IMR-90 (cell line): ENCODE measurements around the gene CAMTA2. TPM values are rescaled to one million over a fixed set of nuclear protein-coding genes. Genes with fewer than 3 reads are reported as not detected.

Source experiments
- ATAC-seq: fragments of 200-7000 bp; cut with Tn5 transposase; 2 replicates; pipeline ENCODE4 v1.9.1; 2020; ENCODE audit warnings: low read depth, mild to moderate bottlenecking, moderate library complexity
- BruUV-seq: library from RNA; stranded (reverse); fragments of 400-500 nt; replicated peaks from 2 replicates; lab custom pipeline; 2021; lab: Mats Ljungman, UMichigan
- CTCF ChIA-PET: fragments of 300-600 bp; formaldehyde crosslinking; extraction: SDS; loops from one replicate; lab custom pipeline; 2021; ENCODE audit warnings: antibody characterized with exemption; lab: Yijun Ruan, JAX
- POLR2A ChIA-PET: fragments of 300-600 bp; sonication (Branson Sonifier 250); formaldehyde crosslinking; loops from one replicate; lab custom pipeline; 2022; ENCODE audit warnings: antibody characterized with exemption; ENCODE audit not compliant: unreplicated experiment; lab: Charles Lee
- DNase-seq: peaks from one replicate; pipeline ENCODE4 v3.0.0; 2013
- H2AFZ ChIP-seq: replicated peaks from 2 replicates; pipeline ENCODE3; 2013; ENCODE audit warnings: low read length, mild to moderate bottlenecking; ENCODE audit not compliant: poor library complexity
- H2AK5ac ChIP-seq: 2 replicates; pipeline ENCODE4 v1.6.1; 2013; ENCODE audit warnings: low read depth, low read length, inconsistent platforms
- H2AK9ac ChIP-seq: replicated peaks from 2 replicates; pipeline ENCODE3; 2013; ENCODE audit warnings: mild to moderate bottlenecking, low read depth, low read length, moderate library complexity; ENCODE audit not compliant: poor library complexity
- H2BK120ac ChIP-seq: 2 replicates; pipeline ENCODE4 v1.6.1; 2013; ENCODE audit warnings: low read depth, low read length, inconsistent platforms
- H2BK15ac ChIP-seq: 3 replicates; pipeline ENCODE4 v1.6.1; 2013; ENCODE audit warnings: low read depth, low read length, inconsistent platforms
- H2BK20ac ChIP-seq: 2 replicates; pipeline ENCODE4 v1.6.1; 2013; ENCODE audit warnings: low read depth, mild to moderate bottlenecking, inconsistent platforms, low read length, moderate library complexity
- H2BK5ac ChIP-seq: 2 replicates; pipeline ENCODE4 v1.6.1; 2013; ENCODE audit warnings: mild to moderate bottlenecking, low read depth, low read length, inconsistent platforms; ENCODE audit not compliant: poor library complexity, severe bottlenecking
- H3K14ac ChIP-seq: replicated peaks from 2 replicates; pipeline ENCODE4 v1.6.1; 2013; ENCODE audit warnings: low read depth, low read length, inconsistent platforms
- H3K18ac ChIP-seq: 2 replicates; pipeline ENCODE4 v1.6.1; 2013; ENCODE audit warnings: low read depth, low read length, control low read depth
- H3K23ac ChIP-seq: 2 replicates; pipeline ENCODE4 v1.6.1; 2013; ENCODE audit warnings: low read depth, low read length, inconsistent platforms
- H3K27ac ChIP-seq: 2 replicates; pipeline ENCODE4 v1.5.1; 2013; ENCODE audit warnings: mild to moderate bottlenecking, control low read depth, low read length; ENCODE audit not compliant: insufficient read depth
- H3K27me3 ChIP-seq: 2 replicates; pipeline ENCODE4 v1.6.1; 2013; ENCODE audit warnings: low read length; ENCODE audit not compliant: control insufficient read depth, insufficient read depth
- H3K36me3 ChIP-seq: 2 replicates; pipeline ENCODE4 v1.6.1; 2013; ENCODE audit warnings: low read length, mixed read lengths; ENCODE audit not compliant: control insufficient read depth, insufficient read depth
- H3K4ac ChIP-seq: 2 replicates; pipeline ENCODE4 v1.6.1; 2013; ENCODE audit warnings: low read depth, low read length, inconsistent platforms
- H3K4me1 ChIP-seq: 2 replicates; pipeline ENCODE4 v1.6.1; 2013; ENCODE audit warnings: low read length, mixed read lengths; ENCODE audit not compliant: control insufficient read depth, insufficient read depth
- H3K4me2 ChIP-seq: 2 replicates; pipeline ENCODE4 v1.6.1; 2013; ENCODE audit warnings: low read depth, mild to moderate bottlenecking, control low read depth, low read length, moderate library complexity
- H3K4me3 ChIP-seq: 2 replicates; pipeline ENCODE4 v1.5.1; 2013; ENCODE audit warnings: low read depth, mild to moderate bottlenecking, control low read depth, low read length, moderate library complexity; ENCODE audit not compliant: insufficient read depth
- H3K56ac ChIP-seq: 2 replicates; pipeline ENCODE4 v1.6.1; 2013; ENCODE audit warnings: low read length, inconsistent platforms; ENCODE audit not compliant: insufficient read depth; ENCODE audit errors: extremely low read depth
- H3K79me1 ChIP-seq, 2 experiments: 2 replicates each; pipeline ENCODE4 v1.6.1; 2013; ENCODE audit warnings: low read length in 2 of 2, inconsistent platforms in 1 of 2, low read depth in 1 of 2
- H3K9ac ChIP-seq: 2 replicates; pipeline ENCODE4 v1.6.1; 2013; ENCODE audit warnings: low read depth, low read length, control low read depth
- H3K9me1 ChIP-seq: 2 replicates; pipeline ENCODE4 v1.6.1; 2013; ENCODE audit warnings: low read length, inconsistent platforms; ENCODE audit not compliant: insufficient read depth
- H3K9me3 ChIP-seq: 2 replicates; pipeline ENCODE4 v1.6.1; 2013; ENCODE audit warnings: low read length; ENCODE audit not compliant: control insufficient read depth, insufficient read depth
- H4K20me1 ChIP-seq: 2 replicates; pipeline ENCODE4 v1.6.1; 2013; ENCODE audit warnings: low read length, inconsistent platforms; ENCODE audit not compliant: insufficient read depth
- H4K5ac ChIP-seq: 2 replicates; pipeline ENCODE4 v1.6.1; 2013; ENCODE audit warnings: mild to moderate bottlenecking, low read depth, low read length, control low read depth
- H4K8ac ChIP-seq, 2 experiments: 2 replicates each; pipeline ENCODE4 v1.6.1; 2013; ENCODE audit warnings: low read depth in 2 of 2, low read length in 2 of 2, control low read depth in 1 of 2, inconsistent platforms in 1 of 2
- H4K91ac ChIP-seq: 2 replicates; pipeline ENCODE4 v1.6.1; 2013; ENCODE audit warnings: low read depth, low read length, inconsistent platforms; ENCODE audit not compliant: insufficient read depth
- CEBPB ChIP-seq: IDR thresholded peaks from 2 replicates; pipeline ENCODE4 v1.6.1; 2012; ENCODE audit warnings: low read depth, low read length, improper control_type of control experiment
- CHD1 ChIP-seq: IDR thresholded peaks from 2 replicates; pipeline ENCODE4 v1.6.1; 2012; ENCODE audit warnings: low read depth, low read length, improper control_type of control experiment
- ELK1 ChIP-seq: fragments of 150-350 bp; IDR thresholded peaks from 2 replicates; pipeline ENCODE4 v1.6.1; 2016; ENCODE audit warnings: low read depth, mild to moderate bottlenecking, low read length, moderate library complexity, borderline replicate concordance
- FOS ChIP-seq: fragments of 150-350 bp; IDR thresholded peaks from 2 replicates; pipeline ENCODE4 v1.6.1; 2016; ENCODE audit warnings: low read depth, low read length
- MXI1 ChIP-seq: IDR thresholded peaks from 2 replicates; pipeline ENCODE4 v1.6.1; 2012; ENCODE audit warnings: low read depth, mild to moderate bottlenecking, low read length, moderate library complexity, borderline replicate concordance
- NFE2L2 ChIP-seq: fragments of 150-350 bp; IDR thresholded peaks from 2 replicates; pipeline ENCODE4 v1.6.1; 2016; ENCODE audit warnings: low read depth, mild to moderate bottlenecking, low read length
- RAD21 ChIP-seq: IDR thresholded peaks from 2 replicates; pipeline ENCODE4 v1.6.1; 2012; ENCODE audit warnings: low read length, improper control_type of control experiment
- RCOR1 ChIP-seq: IDR thresholded peaks from 2 replicates; pipeline ENCODE4 v1.6.1; 2012; ENCODE audit warnings: mild to moderate bottlenecking, low read length, improper control_type of control experiment; ENCODE audit not compliant: insufficient replicate concordance
- SMC3 ChIP-seq: fragments of 150-350 bp; IDR thresholded peaks from 2 replicates; pipeline ENCODE4 v1.6.1; 2016; ENCODE audit warnings: low read depth, mild to moderate bottlenecking, antibody characterized with exemption, low read length, moderate library complexity
- USF2 ChIP-seq: fragments of 150-350 bp; IDR thresholded peaks from 2 replicates; pipeline ENCODE4 v1.6.1; 2017; ENCODE audit warnings: mild to moderate bottlenecking, antibody characterized with exemption, low read length, low read depth
- WGBS, 2 experiments: methylation state at CpG; one replicate each; pipeline versions ENCODE4 v1.1.5 to v1.1.7; 2013; ENCODE audit warnings: missing lambda C conversion rate in 2 of 2; ENCODE audit not compliant: insufficient read length in 1 of 2; ENCODE audit errors: extremely low coverage in 2 of 2; 5-methylcytosine and 5-hydroxymethylcytosine counted together
- dilution Hi-C: fragments of 300-500 bp; cut with HindIII; formaldehyde crosslinking; loops from one replicate; pipeline ENCODE4 v1.14.3; 2018; ENCODE audit warnings: low sequenced_read_pairs; ENCODE audit not compliant: unreplicated experiment
- in situ Hi-C: fragments of 300-500 bp; cut with MboI; formaldehyde crosslinking; loops from 3 replicates; pipeline ENCODE4 v1.14.3; 2019; ENCODE audit warnings: low sequenced_read_pairs, inconsistent platforms, mixed read lengths
- intact Hi-C: fragments of 100-400 bp; cut with micrococcal nuclease; formaldehyde crosslinking; loops from 2 replicates; pipeline ENCODE4 v1.10.0; 2022
- polyA plus RNA-seq, 3 experiments: library from polyadenylated mRNA; depleted of rRNA; stranded (reverse); fragments of >200 nt; gene quantifications; 2 replicates each; pipeline ENCODE4 v1.2.3, GENCODE V29; 2012; ENCODE audit warnings: low replicate concordance in 1 of 3
- total RNA-seq: library from RNA; depleted of rRNA; stranded (reverse); fragments of >200 nt; gene quantifications from 2 replicates; pipeline ENCODE4 v1.2.3, GENCODE V29; 2012
- TF ChIP-seq, protein P1 (sequence below): conservative IDR thresholded peaks from 2 replicates; pipeline ENCODE4 v1.5.1; 2012; ENCODE audit warnings: mild to moderate bottlenecking, low read depth, low read length, improper control_type of control experiment

CAMTA2 gene
- total and polyA plus RNA-seq, 2 of the 4 experiments (the other 2 are of a cell fraction) = 1.4 to 54.7 TPM

DNA sequence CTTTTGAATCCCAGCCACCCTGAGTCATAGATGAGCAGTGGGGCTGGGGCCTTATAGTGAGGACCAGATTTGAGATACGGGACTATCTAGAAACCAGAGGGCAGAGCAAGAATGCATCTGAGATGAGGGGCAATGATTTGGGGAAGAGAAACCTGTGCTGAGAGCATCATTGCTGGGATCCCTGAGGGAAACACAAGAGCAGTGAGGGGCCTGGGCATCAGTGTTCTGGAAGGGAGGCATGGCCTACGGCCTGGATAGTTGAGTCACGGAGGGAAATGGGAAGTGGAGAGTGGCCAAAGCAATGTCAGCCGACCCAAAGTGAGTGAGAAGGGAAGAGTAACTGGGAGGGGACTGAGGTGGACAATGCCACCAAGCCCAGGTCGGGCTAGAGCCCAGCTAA is 5.2 kb downstream of the CAMTA2 start:
- Histone ChIP-seq H3K4ac (no peak overlapping the region), H3K4me3 (no peak overlapping the region), H3K27me3 (no peaks in the 10 kb centered on the region), H3K18ac (no peak overlapping the region), H2AK5ac (no peak overlapping the region), H4K8ac (no peak overlapping the region), H4K5ac (no peak overlapping the region), H3K56ac (no peak overlapping the region), H3K14ac (no peak overlapping the region), H4K20me1 (0 out of 2 replicates have a peak, but pooled peaks cover 9% of the 10 kb centered on the region), H2BK120ac (no peak overlapping the region), H3K4me1 (peaks cover 4% of the 10 kb centered on the region; the same call in 1 of the 2 replicates), H2BK5ac (no peak overlapping the region), H3K9me1 (peaks cover 20% of the 10 kb centered on the region), H2AFZ (no peak overlapping the region), H2BK20ac (no peak overlapping the region), H3K79me1 (peaks cover 3 to 48% of the 10 kb centered on the region in 2 experiments; a peak in 3 of 4 replicates), H3K23ac (no peak overlapping the region), H3K4me2 (no peak overlapping the region), H4K91ac (no peak overlapping the region), H3K9ac (no peak overlapping the region), H3K27ac (no peak overlapping the region), H3K9me3 (no peaks in the 10 kb centered on the region), H2AK9ac (no peak overlapping the region), H2BK15ac (no peak overlapping the region), H3K36me3 (peaks cover 42% of the 10 kb centered on the region)
- no peak for ATAC-seq
- DNase-seq = no peak
- POLR2A ChIA-PET = no interaction called here
- in situ Hi-C loops (no loop called here), intact Hi-C loops (no loop called here), dilution Hi-C loops (no loop called here)
- 50% methylated on average over 1 of the region's 5 CpGs; no CpG with 5 or more reads in 1 of the 2 experiments for WGBS, 2 experiments
- no peak for TF ChIP-seq SMC3
- TF ChIP-seq MXI1 = no peak
- TF ChIP-seq FOS = no peak
- no peak for TF ChIP-seq ELK1
- TF ChIP-seq CHD1 = no peak
- TF ChIP-seq NFE2L2 = no peak
- TF ChIP-seq USF2 = no peak
- TF ChIP-seq, protein P1, sequence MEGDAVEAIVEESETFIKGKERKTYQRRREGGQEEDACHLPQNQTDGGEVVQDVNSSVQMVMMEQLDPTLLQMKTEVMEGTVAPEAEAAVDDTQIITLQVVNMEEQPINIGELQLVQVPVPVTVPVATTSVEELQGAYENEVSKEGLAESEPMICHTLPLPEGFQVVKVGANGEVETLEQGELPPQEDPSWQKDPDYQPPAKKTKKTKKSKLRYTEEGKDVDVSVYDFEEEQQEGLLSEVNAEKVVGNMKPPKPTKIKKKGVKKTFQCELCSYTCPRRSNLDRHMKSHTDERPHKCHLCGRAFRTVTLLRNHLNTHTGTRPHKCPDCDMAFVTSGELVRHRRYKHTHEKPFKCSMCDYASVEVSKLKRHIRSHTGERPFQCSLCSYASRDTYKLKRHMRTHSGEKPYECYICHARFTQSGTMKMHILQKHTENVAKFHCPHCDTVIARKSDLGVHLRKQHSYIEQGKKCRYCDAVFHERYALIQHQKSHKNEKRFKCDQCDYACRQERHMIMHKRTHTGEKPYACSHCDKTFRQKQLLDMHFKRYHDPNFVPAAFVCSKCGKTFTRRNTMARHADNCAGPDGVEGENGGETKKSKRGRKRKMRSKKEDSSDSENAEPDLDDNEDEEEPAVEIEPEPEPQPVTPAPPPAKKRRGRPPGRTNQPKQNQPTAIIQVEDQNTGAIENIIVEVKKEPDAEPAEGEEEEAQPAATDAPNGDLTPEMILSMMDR = no peak
- TF ChIP-seq RAD21 = no peak
- no peak for TF ChIP-seq RCOR1
- TF ChIP-seq CEBPB = no peak
- CTCF ChIA-PET = interaction anchor here (0.7 kb wide), 1 partner anchor 25 kb away, joined by 4 read pairs; no protein-coding TSS in a partner anchor
- BruUV-seq = no TSS peak
